Suprapubic skin (tissue), 4 donors: Measurements from ENCODE around the gene DSTN.

Experiments
- CTCF ChIP-seq, 2 donors: fragments of 200-600 bp in 1 of 2; fragments of 450-650 bp in 1 of 2; sonication (generic) in 1 of 2; IDR thresholded peaks; one replicate each; pipeline ENCODE4 v1.5.1; 2016 to 2019; ENCODE audit warnings: antibody characterized with exemption in 2 of 2, mild to moderate bottlenecking in 1 of 2, moderate library complexity in 1 of 2
- EP300 ChIP-seq: sonication (generic); formaldehyde crosslinking; IDR thresholded peaks from one replicate; pipeline ENCODE4 v1.6.1; 2017; ENCODE audit warnings: antibody characterized with exemption
- POLR2A ChIP-seq, 2 donors: fragments of 450-650 bp; IDR thresholded peaks; one replicate each; pipeline ENCODE4 v1.6.1; 2017; ENCODE audit warnings: antibody characterized with exemption in 2 of 2, mild to moderate bottlenecking in 2 of 2, moderate library complexity in 2 of 2
- POLR2AphosphoS5 ChIP-seq, 3 donors: sonication (generic); formaldehyde crosslinking; IDR thresholded peaks; one replicate each; pipeline ENCODE4 v1.6.1; 2017; ENCODE audit warnings: antibody characterized with exemption in 3 of 3

GRCh38 chr20:17534077-17534476, 35.8 kb upstream of the DSTN start:
- TF ChIP-seq CTCF (IDR thresholded peaks at IDR 0.05) = no peak
- no peak for TF ChIP-seq POLR2A (IDR thresholded peaks at IDR 0.05)
- TF ChIP-seq POLR2AphosphoS5 (IDR thresholded peaks at IDR 0.05) = no peak
- TF ChIP-seq EP300 = no peak
